Astrocyte (in vitro differentiated cells and primary cell): ENCODE measurements around the gene VWA1. TPM values are rescaled to one million over a fixed set of nuclear protein-coding genes. Genes with fewer than 3 reads are reported as not detected.

Experiments
- DNase-seq: peaks from one replicate; pipeline ENCODE4 v3.0.0-alpha.2; 2010; ENCODE audit warnings: low read depth
- FAIRE-seq: peaks from 2 replicates; lab custom pipeline; 2011; peaks lifted over from hg19 to GRCh38; lab: Jason Lieb, UNC
- H2AFZ ChIP-seq: 2 replicates; pipeline ENCODE4 v1.6.0; 2012; ENCODE audit warnings: low read depth, low read length, inconsistent platforms
- H3K27ac ChIP-seq: 2 replicates; pipeline ENCODE4 v1.5.1; 2011; ENCODE audit warnings: low read depth, low read length, inconsistent platforms
- H3K27me3 ChIP-seq: 2 replicates; pipeline ENCODE4 v1.6.0; 2011; ENCODE audit warnings: low read length, inconsistent platforms; ENCODE audit not compliant: insufficient read depth
- H3K36me3 ChIP-seq: 2 replicates; pipeline ENCODE4 v1.5.1; 2011; ENCODE audit warnings: low read length, inconsistent platforms; ENCODE audit not compliant: insufficient read depth
- H3K4me1 ChIP-seq: 2 replicates; pipeline ENCODE4 v1.5.1; 2011; ENCODE audit warnings: low read length, inconsistent platforms; ENCODE audit not compliant: insufficient read depth
- H3K4me2 ChIP-seq: 2 replicates; pipeline ENCODE4 v1.6.0; 2012; ENCODE audit warnings: low read length, inconsistent platforms
- H3K4me3 ChIP-seq: 2 replicates; pipeline ENCODE4 v1.5.1; 2011; ENCODE audit warnings: low read depth, mild to moderate bottlenecking, low read length, inconsistent platforms; ENCODE audit not compliant: insufficient read depth
- H3K79me2 ChIP-seq: 2 replicates; pipeline ENCODE4 v1.6.0; 2012; ENCODE audit warnings: mild to moderate bottlenecking, low read length, inconsistent platforms; ENCODE audit not compliant: insufficient read depth
- H3K9ac ChIP-seq: 2 replicates; pipeline ENCODE4 v1.6.0; 2012; ENCODE audit warnings: mild to moderate bottlenecking, low read length, inconsistent platforms
- H3K9me3 ChIP-seq: 2 replicates; pipeline ENCODE4 v1.5.1; 2012; ENCODE audit warnings: low read depth, mild to moderate bottlenecking, low read length, inconsistent platforms; ENCODE audit not compliant: insufficient read depth
- H4K20me1 ChIP-seq: 2 replicates; pipeline ENCODE4 v1.6.0; 2012; ENCODE audit warnings: low read length, inconsistent platforms; ENCODE audit not compliant: insufficient read depth
- H3K27ac Mint-ChIP-seq: one replicate; pipeline ENCODE4 v1.8.0; 2021; ENCODE audit warnings: mild to moderate bottlenecking, mixed read lengths; ENCODE audit not compliant: unreplicated experiment
- H3K27me3 Mint-ChIP-seq: one replicate; pipeline ENCODE4 v1.8.0; 2021; ENCODE audit warnings: low read depth, mixed read lengths; ENCODE audit not compliant: unreplicated experiment
- H3K36me3 Mint-ChIP-seq: one replicate; pipeline ENCODE4 v1.8.0; 2021; ENCODE audit warnings: low read depth, mixed read lengths; ENCODE audit not compliant: unreplicated experiment
- H3K4me1 Mint-ChIP-seq: one replicate; pipeline ENCODE4 v1.8.0; 2021; ENCODE audit warnings: low read depth, mixed read lengths; ENCODE audit not compliant: unreplicated experiment
- H3K4me3 Mint-ChIP-seq: one replicate; pipeline ENCODE4 v1.8.0; 2021; ENCODE audit warnings: mild to moderate bottlenecking, moderate library complexity, mixed read lengths; ENCODE audit not compliant: unreplicated experiment
- H3K9me3 Mint-ChIP-seq: one replicate; pipeline ENCODE4 v1.8.0; 2021; ENCODE audit warnings: mild to moderate bottlenecking, mixed read lengths; ENCODE audit not compliant: unreplicated experiment
- EZH2 ChIP-seq: IDR thresholded peaks from 2 replicates; pipeline ENCODE4 v1.6.1; 2012; ENCODE audit warnings: mild to moderate bottlenecking, low read length, inconsistent platforms; ENCODE audit not compliant: insufficient read depth
- total RNA-seq: library from RNA; stranded (reverse); gene quantifications from 2 replicates; pipeline ENCODE4 v1.2.1, GENCODE V29; 2021
- TF ChIP-seq, protein P1 (sequence below): IDR thresholded peaks from 2 replicates; pipeline ENCODE4 v1.5.1; 2011; ENCODE audit warnings: low read depth, mild to moderate bottlenecking, inconsistent platforms, low read length, moderate library complexity; ENCODE audit not compliant: insufficient read depth

The VWA1 gene
- total RNA-seq, 1 donor from 2014 or later = 60.4 TPM

GRCh38 chr1:1435911-1436629, 580 bp downstream of the VWA1 start:
- Mint-ChIP-seq H3K36me3 (no peaks in the 10 kb centered on the region), H3K9me3 (no peaks in the 10 kb centered on the region), H3K27ac (no peak overlapping the region), H3K4me3 (peak overlapping the region; percentile 84), H3K4me1 (peaks cover 12% of the 10 kb centered on the region), H3K27me3 (no peaks in the 10 kb centered on the region)
- Histone ChIP-seq H3K27me3 (no peaks in the 10 kb centered on the region), H3K4me2 (peak overlapping the region; percentile 85), H3K36me3 (no peaks in the 10 kb centered on the region), H2AFZ (no peak overlapping the region), H3K4me1 (peaks cover 28% of the 10 kb centered on the region), H3K79me2 (no peaks in the 10 kb centered on the region), H3K27ac (no peak overlapping the region), H3K9ac (peak overlapping the region; percentile 48), H3K4me3 (peak overlapping the region; percentile 33), H3K9me3 (no peaks in the 10 kb centered on the region), H4K20me1 (peaks cover 6% of the 10 kb centered on the region)
- no peak for FAIRE-seq
- no peak for TF ChIP-seq EZH2
- TF ChIP-seq, protein P1, sequence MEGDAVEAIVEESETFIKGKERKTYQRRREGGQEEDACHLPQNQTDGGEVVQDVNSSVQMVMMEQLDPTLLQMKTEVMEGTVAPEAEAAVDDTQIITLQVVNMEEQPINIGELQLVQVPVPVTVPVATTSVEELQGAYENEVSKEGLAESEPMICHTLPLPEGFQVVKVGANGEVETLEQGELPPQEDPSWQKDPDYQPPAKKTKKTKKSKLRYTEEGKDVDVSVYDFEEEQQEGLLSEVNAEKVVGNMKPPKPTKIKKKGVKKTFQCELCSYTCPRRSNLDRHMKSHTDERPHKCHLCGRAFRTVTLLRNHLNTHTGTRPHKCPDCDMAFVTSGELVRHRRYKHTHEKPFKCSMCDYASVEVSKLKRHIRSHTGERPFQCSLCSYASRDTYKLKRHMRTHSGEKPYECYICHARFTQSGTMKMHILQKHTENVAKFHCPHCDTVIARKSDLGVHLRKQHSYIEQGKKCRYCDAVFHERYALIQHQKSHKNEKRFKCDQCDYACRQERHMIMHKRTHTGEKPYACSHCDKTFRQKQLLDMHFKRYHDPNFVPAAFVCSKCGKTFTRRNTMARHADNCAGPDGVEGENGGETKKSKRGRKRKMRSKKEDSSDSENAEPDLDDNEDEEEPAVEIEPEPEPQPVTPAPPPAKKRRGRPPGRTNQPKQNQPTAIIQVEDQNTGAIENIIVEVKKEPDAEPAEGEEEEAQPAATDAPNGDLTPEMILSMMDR = no peak
- DNase-seq = no peak

GRCh38 chr1:1436630-1437032, 1.1 kb downstream of the VWA1 start:
- TF ChIP-seq, protein P1 = no peak
- TF ChIP-seq EZH2 = no peak
- Mint-ChIP-seq H3K27me3 (no peaks in the 10 kb centered on the region), H3K36me3 (no peaks in the 10 kb centered on the region), H3K4me3 (peak overlapping the region; percentile 84), H3K27ac (no peak overlapping the region), H3K4me1 (peaks cover 12% of the 10 kb centered on the region), H3K9me3 (no peaks in the 10 kb centered on the region)
- H2AFZ ChIP-seq = no peak overlapping the region
- H3K27me3 ChIP-seq = no peaks in the 10 kb centered on the region
- FAIRE-seq (no peak), DNase-seq (no peak)
- H3K9me3 ChIP-seq = no peaks in the 10 kb centered on the region
- H3K4me2 ChIP-seq = peak overlapping the region; percentile 85
- H3K27ac ChIP-seq = no peak overlapping the region
- H4K20me1 ChIP-seq = peaks cover 6% of the 10 kb centered on the region
- H3K79me2 ChIP-seq = no peaks in the 10 kb centered on the region
- H3K4me3 ChIP-seq = no peak overlapping the region
- no peak overlapping the region for H3K9ac ChIP-seq
- peaks cover 28% of the 10 kb centered on the region for H3K4me1 ChIP-seq
- H3K36me3 ChIP-seq = no peaks in the 10 kb centered on the region
